H1 (cell line): ENCODE measurements around the gene NRM. TPM values are rescaled to one million over a fixed set of nuclear protein-coding genes. Genes with fewer than 3 reads are reported as not detected.

Source experiments
- CTCF ChIA-PET: fragments of 300-600 bp; sonication (Branson Sonifier 250); formaldehyde crosslinking; loops from one replicate; lab custom pipeline; 2021; ENCODE audit not compliant: partially characterized antibody; lab: Charles Lee
- POLR2A ChIA-PET: fragments of 300-600 bp; sonication (Branson Sonifier 250); formaldehyde crosslinking; loops from one replicate; lab custom pipeline; 2021; ENCODE audit warnings: inconsistent platforms; ENCODE audit not compliant: partially characterized antibody; lab: Charles Lee
- DNase-seq, 2 experiments: peaks; one replicate each; pipeline versions ENCODE4 v3.0.0 to v3.0.0-alpha.2; 2010 to 2022; ENCODE audit warnings: low spot score in 2 of 2, low read depth in 1 of 2, mixed read lengths in 1 of 2
- FAIRE-seq: peaks from 2 replicates; lab custom pipeline; 2011; peaks lifted over from hg19 to GRCh38; lab: Jason Lieb, UNC
- H2AFZ ChIP-seq: 2 replicates; pipeline ENCODE4 v1.8.1; 2012; ENCODE audit warnings: low read length, inconsistent platforms
- H2AK5ac ChIP-seq: 2 replicates; pipeline ENCODE4 v1.6.1; 2013; ENCODE audit warnings: low read depth, low read length
- H2BK120ac ChIP-seq: replicated peaks from 2 replicates; pipeline ENCODE3; 2013; ENCODE audit warnings: low read depth, low read length, inconsistent platforms
- H2BK12ac ChIP-seq: 2 replicates; pipeline ENCODE4 v1.6.1; 2013; ENCODE audit warnings: low read depth, low read length
- H2BK15ac ChIP-seq: 2 replicates; pipeline ENCODE4 v1.6.1; 2013; ENCODE audit warnings: low read length
- H2BK20ac ChIP-seq: 2 replicates; pipeline ENCODE4 v1.6.1; 2013; ENCODE audit warnings: low read length
- H2BK5ac ChIP-seq: 2 replicates; pipeline ENCODE4 v1.6.1; 2013; ENCODE audit warnings: low read depth, low read length
- H3K14ac ChIP-seq: 2 replicates; pipeline ENCODE4 v1.6.1; 2013; ENCODE audit warnings: inconsistent platforms; ENCODE audit not compliant: insufficient read length
- H3K18ac ChIP-seq: 2 replicates; pipeline ENCODE4 v1.6.1; 2013; ENCODE audit warnings: low read length; ENCODE audit errors: extremely low read depth
- H3K23ac ChIP-seq: 2 replicates; pipeline ENCODE4 v1.6.1; 2013; ENCODE audit warnings: inconsistent platforms; ENCODE audit not compliant: insufficient read length
- H3K23me2 ChIP-seq: 2 replicates; pipeline ENCODE4 v1.6.1; 2013; ENCODE audit warnings: low read depth, low read length
- H3K27ac ChIP-seq: 2 replicates; pipeline ENCODE4 v1.6.1; 2011; ENCODE audit warnings: low read depth, low read length, inconsistent platforms
- H3K27me3 ChIP-seq, 4 experiments: replicated peaks in 1 of 4; 1 replicate in 1 of 4; 2 replicates in 3 of 4; pipeline versions ENCODE4 v1.6.1 to v1.8.1; 2011 to 2013; ENCODE audit warnings: low read length in 3 of 4, mild to moderate bottlenecking in 3 of 4, inconsistent platforms in 2 of 4, mixed read lengths in 2 of 4, moderate library complexity in 1 of 4; ENCODE audit not compliant: control insufficient read depth in 3 of 4, insufficient read depth in 3 of 4; ENCODE audit errors: extremely low read depth in 1 of 4
- H3K36me3 ChIP-seq, 4 experiments: 2 replicates each; pipeline versions ENCODE4 v1.6.1 to v1.8.1; 2011 to 2013; ENCODE audit warnings: mild to moderate bottlenecking in 4 of 4, low read length in 3 of 4, moderate library complexity in 2 of 4, control low read depth in 1 of 4, inconsistent platforms in 1 of 4; ENCODE audit not compliant: insufficient read depth in 4 of 4, control insufficient read depth in 2 of 4
- H3K4ac ChIP-seq: replicated peaks from 2 replicates; pipeline ENCODE3; 2013; ENCODE audit warnings: low read length, low read depth, mixed read lengths, inconsistent platforms; ENCODE audit not compliant: insufficient read length
- H3K4me1 ChIP-seq, 4 experiments: replicated peaks in 1 of 4; 1 replicate in 1 of 4; 2 replicates in 3 of 4; pipeline versions ENCODE4 v1.6.1 to v1.8.1; 2011 to 2013; ENCODE audit warnings: low read length in 3 of 4, inconsistent platforms in 2 of 4, mixed read lengths in 1 of 4; ENCODE audit not compliant: insufficient read depth in 4 of 4, control insufficient read depth in 3 of 4
- H3K4me2 ChIP-seq, 2 experiments: 2 replicates each; pipeline versions ENCODE4 v1.6.1 to v1.8.1; 2011 to 2013; ENCODE audit warnings: low read depth in 2 of 2, low read length in 2 of 2, control low read depth in 1 of 2, inconsistent platforms in 1 of 2, mild to moderate bottlenecking in 1 of 2; ENCODE audit not compliant: insufficient read depth in 1 of 2
- H3K4me3 ChIP-seq, 4 experiments: fragments of 200-600, 300-600 bp in 1 of 4; sonication (generic), shearing (Covaris generic), sonication (Bioruptor Twin) in 1 of 4; 2 replicates each; pipeline versions ENCODE4 v1.5.1 to v1.8.1; 2011 to 2016; ENCODE audit warnings: low read length in 4 of 4, low read depth in 3 of 4, control low read depth in 2 of 4, inconsistent platforms in 2 of 4, mild to moderate bottlenecking in 2 of 4, mixed read lengths in 1 of 4, moderate library complexity in 1 of 4; ENCODE audit not compliant: insufficient read depth in 2 of 4; ENCODE audit errors: extremely low read depth in 1 of 4
- H3K56ac ChIP-seq: replicated peaks from 2 replicates; pipeline ENCODE3; 2013; ENCODE audit warnings: low read depth, mild to moderate bottlenecking, mixed read lengths, low read length, inconsistent platforms; ENCODE audit not compliant: insufficient read length
- H3K79me1 ChIP-seq: 2 replicates; pipeline ENCODE4 v1.6.1; 2013; ENCODE audit warnings: low read depth, low read length, control low read depth
- H3K79me2 ChIP-seq, 2 experiments: 2 replicates each; pipeline versions ENCODE4 v1.6.1 to v1.8.1; 2012 to 2013; ENCODE audit warnings: low read length in 2 of 2, mild to moderate bottlenecking in 2 of 2, inconsistent platforms in 1 of 2; ENCODE audit not compliant: insufficient read depth in 2 of 2, control insufficient read depth in 1 of 2
- H3K9ac ChIP-seq, 4 experiments: replicated peaks in 1 of 4; 1 replicate in 1 of 4; 2 replicates in 3 of 4; pipeline versions ENCODE4 v1.6.1 to v1.8.1; 2011 to 2013; ENCODE audit warnings: low read depth in 3 of 4, low read length in 3 of 4, control low read depth in 2 of 4, mild to moderate bottlenecking in 2 of 4, moderate library complexity in 2 of 4, inconsistent platforms in 1 of 4; ENCODE audit errors: extremely low read depth in 1 of 4
- H3K9me3 ChIP-seq, 2 experiments: 2 replicates each; pipeline versions ENCODE4 v1.6.1 to v1.8.1; 2012 to 2013; ENCODE audit warnings: mild to moderate bottlenecking in 2 of 2, moderate library complexity in 2 of 2, control low read depth in 1 of 2, inconsistent platforms in 1 of 2, low read depth in 1 of 2, low read length in 1 of 2, mixed read lengths in 1 of 2; ENCODE audit not compliant: insufficient read depth in 2 of 2
- H4K20me1 ChIP-seq, 2 experiments: replicated peaks in 1 of 2; 2 replicates each; pipeline versions ENCODE3 to v1.8.1; 2011 to 2013; ENCODE audit warnings: inconsistent platforms in 2 of 2, low read length in 2 of 2, mild to moderate bottlenecking in 1 of 2; ENCODE audit not compliant: insufficient read depth in 2 of 2, control insufficient read depth in 1 of 2
- H4K5ac ChIP-seq: 2 replicates; pipeline ENCODE4 v1.6.1; 2013; ENCODE audit warnings: low read length, low read depth, mixed read lengths, inconsistent platforms; ENCODE audit not compliant: insufficient read length
- H4K8ac ChIP-seq: 2 replicates; pipeline ENCODE4 v1.8.0; 2013; ENCODE audit warnings: mild to moderate bottlenecking, moderate library complexity, low read length, inconsistent platforms; ENCODE audit not compliant: insufficient read depth; ENCODE audit errors: extremely low read depth
- H4K91ac ChIP-seq: replicated peaks from 2 replicates; pipeline ENCODE3; 2013; ENCODE audit warnings: low read length, mixed read lengths, inconsistent platforms; ENCODE audit not compliant: insufficient read length
- CEBPB ChIP-seq: IDR thresholded peaks from 2 replicates; pipeline ENCODE4 v1.6.1; 2012; ENCODE audit warnings: low read depth, low read length
- EGR1 ChIP-seq: IDR thresholded peaks from 2 replicates; pipeline ENCODE4 v1.6.1; 2011; ENCODE audit warnings: low read depth, low read length, borderline replicate concordance
- NRF1 ChIP-seq: IDR thresholded peaks from 2 replicates; pipeline ENCODE4 v1.6.1; 2011; ENCODE audit warnings: mild to moderate bottlenecking, low read depth, low read length, improper control_type of control experiment
- PHF8 ChIP-seq: fragments of 200-600 bp; sonication (generic); conservative IDR thresholded peaks from 2 replicates; pipeline ENCODE4 v1.7.1; 2012; ENCODE audit warnings: low read depth, mild to moderate bottlenecking, inconsistent platforms, low read length, moderate library complexity
- TAF7 ChIP-seq: optimal IDR thresholded peaks from 2 replicates; pipeline ENCODE3; 2011; ENCODE audit warnings: low read depth, mild to moderate bottlenecking, inconsistent platforms, low read length, moderate library complexity, borderline replicate concordance
- WGBS, 2 experiments: shearing (Covaris generic) in 1 of 2; methylation state at CpG; one replicate each; pipeline versions ENCODE4 v1.1.6 to v1.1.7; 2013 to 2015; ENCODE audit warnings: low lambda C conversion rate in 2 of 2, mixed read lengths in 2 of 2, inconsistent platforms in 1 of 2, low coverage in 1 of 2, missing lambda C conversion rate in 1 of 2; ENCODE audit not compliant: insufficient replicate concordance in 2 of 2, insufficient coverage in 1 of 2, insufficient read length in 1 of 2; ENCODE audit errors: extremely low coverage in 1 of 2, missing lambda C conversion rate in 1 of 2; 5-methylcytosine and 5-hydroxymethylcytosine counted together
- polyA plus RNA-seq, 7 experiments: library from polyadenylated mRNA; depleted of rRNA in 3 of 7; stranded (reverse) in 5 of 7; unstranded in 2 of 7; fragments of >200 nt in 5 of 7; fragments of 200-250 nt in 2 of 7; gene quantifications; 1 replicate in 5 of 7; 2 replicates in 1 of 7; 4 replicates in 1 of 7; pipeline versions ENCODE4 v1.2.1 to v1.2.3, GENCODE V29; 2011 to 2013; ENCODE audit warnings: missing spikeins in 2 of 7, mixed read lengths in 2 of 7
- total RNA-seq: library from RNA; stranded (reverse); fragmentation: NEBNext Ultra II Directional; extraction: Animal tissue kit (Norgen Biotek cat#: 25700); gene quantifications from 2 replicates; pipeline ENCODE4 v1.2.1, GENCODE V29; 2021

The NRM gene
- total and polyA plus RNA-seq, 2 of the 8 experiments (the other 6 are each of a cell fraction or from before 2014, with no cell fraction given) = 27.3 to 50.4 TPM

GRCh38 chr6:30740540-30740870, 49.7 kb upstream of the NRM start:
- H3K23ac ChIP-seq = no peak overlapping the region
- no peak overlapping the region for H3K14ac ChIP-seq
- H4K8ac ChIP-seq = no peak overlapping the region
- no peak overlapping the region for H2BK5ac ChIP-seq
- FAIRE-seq = no peak
- H2AFZ ChIP-seq = no peak overlapping the region
- H3K27ac ChIP-seq = no peak overlapping the region
- H4K5ac ChIP-seq = no peak overlapping the region
- DNase-seq = no peak
- peaks cover 15 to 46% (median 30%) of the 10 kb centered on the region in 4 experiments for H3K36me3 ChIP-seq
- peaks cover 3 to 18% (median 7%) of the 10 kb centered on the region in 4 experiments; a peak in 6 of 7 replicates for H3K4me1 ChIP-seq
- H2BK15ac ChIP-seq = no peak overlapping the region
- H3K56ac ChIP-seq = no peak overlapping the region
- no peak overlapping the region for H3K18ac ChIP-seq
- H2BK20ac ChIP-seq = no peak overlapping the region
- no peak overlapping the region for H3K4me2 ChIP-seq
- no peak overlapping the region for H3K4me3 ChIP-seq
- H4K91ac ChIP-seq = no peak overlapping the region
- no peak overlapping the region for H3K4ac ChIP-seq
- no peaks in the 10 kb centered on the region; a peak in 1 of 7 replicates for H3K27me3 ChIP-seq
- H3K9me3 ChIP-seq = no peaks in the 10 kb centered on the region
- H3K79me1 ChIP-seq = peaks cover 9% of the 10 kb centered on the region
- POLR2A ChIA-PET = interaction anchor here (0.5 to 17.3 kb wide), 3 partner anchors 16 to 173 kb away, joined by 3 to 337 read pairs (median 3); partner anchors contain the start of genes MDC1 and TUBB
- H3K23me2 ChIP-seq = peaks cover 18% of the 10 kb centered on the region; the same call in 1 of the 2 replicates
- H3K79me2 ChIP-seq = peaks cover 0 to 11% of the 10 kb centered on the region in 2 experiments; a peak in 3 of 4 replicates
- H4K20me1 ChIP-seq = peaks cover 3 to 4% of the 10 kb centered on the region in 2 experiments
- H2BK12ac ChIP-seq = no peak overlapping the region
- TF ChIP-seq CEBPB (no peak), EGR1 (no peak), PHF8 (no peak), NRF1 (no peak), TAF7 (no peak)
- TF ChIP-seq, all 59 proteins: peak for 0
- 95% methylated on average over 2 of the region's 2 CpGs; no CpG with 5 or more reads in 1 of the 2 experiments for WGBS, 2 experiments
- Histone ChIP-seq H3K9ac (no peak overlapping the region), H2BK120ac (no peak overlapping the region), H2AK5ac (no peak overlapping the region)
- CTCF ChIA-PET = interaction anchor here (0.6 to 4.8 kb wide), 11 partner anchors 9 to 329 kb away, joined by 3 to 26 read pairs (median 4); no protein-coding TSS in a partner anchor
